K562 (cell line): Measurements from ENCODE around the gene SUOX. TPM values are rescaled to one million over a fixed set of nuclear protein-coding genes. Genes with fewer than 3 reads are reported as not detected.

Experiments
- ARNT ChIP-seq, 2 experiments: fragments of 450-650 bp; IDR thresholded peaks; 2 replicates each; pipeline ENCODE4 v1.6.1; 2016; ENCODE audit warnings: mild to moderate bottlenecking in 1 of 2
- CHD4 ChIP-seq: fragments of 200-600 bp; sonication (generic); IDR thresholded peaks from 3 replicates; pipeline ENCODE4 v1.6.1; 2012; ENCODE audit warnings: low read depth, mild to moderate bottlenecking, mixed read lengths, low read length, inconsistent platforms; ENCODE audit not compliant: insufficient read depth, insufficient replicate concordance, poor library complexity, severe bottlenecking
- ETV1 ChIP-seq: fragments of 450-650 bp; conservative IDR thresholded peaks from 2 replicates; pipeline ENCODE4 v1.6.1; 2016; ENCODE audit warnings: missing genetic modification characterization, control low read depth, low read depth, missing compliant biosample characterization
- GABPB2 ChIP-seq: fragments of 250-450 bp; sonication (Bioruptor Pico); conservative IDR thresholded peaks from 2 replicates; pipeline ENCODE4 v1.5.1; 2021; ENCODE audit warnings: mild to moderate bottlenecking
- HEY1 ChIP-seq: fragments of 250-450 bp; sonication (Bioruptor Pico); IDR thresholded peaks from 2 replicates; pipeline ENCODE4 v1.5.0; 2020; ENCODE audit warnings: mild to moderate bottlenecking, moderate library complexity, borderline replicate concordance
- HMGXB4 ChIP-seq: sonication (generic); formaldehyde crosslinking; IDR thresholded peaks from 2 replicates; pipeline ENCODE4 v1.8.1; 2023; ENCODE audit warnings: mild to moderate bottlenecking, missing genetic modification reagents
- ILK ChIP-seq: fragments of 450-650 bp; IDR thresholded peaks from 2 replicates; pipeline ENCODE4 v1.6.1; 2016; ENCODE audit warnings: missing genetic modification characterization, low read depth, mild to moderate bottlenecking, missing compliant biosample characterization, moderate library complexity, borderline replicate concordance
- MIER1 ChIP-seq: fragments of 450-650 bp; IDR thresholded peaks from 2 replicates; pipeline ENCODE4 v1.6.1; 2016; ENCODE audit warnings: antibody characterized with exemption, mild to moderate bottlenecking, low read depth
- NONO ChIP-seq, 2 experiments: fragments of 200-400 bp in 1 of 2; fragments of 450-650 bp in 1 of 2; formaldehyde crosslinking in 1 of 2; IDR thresholded peaks; 2 replicates each; pipeline ENCODE4 v1.6.1; 2017; ENCODE audit warnings: low read depth in 2 of 2, mild to moderate bottlenecking in 2 of 2, moderate library complexity in 2 of 2, low read length in 1 of 2
- POLR2AphosphoS2 ChIP-seq: IDR thresholded peaks from 2 replicates; pipeline ENCODE4 v1.6.1; 2012; ENCODE audit warnings: low read length, improper control_type of control experiment
- RBM25 ChIP-seq: fragments of 200-400 bp; formaldehyde crosslinking; IDR thresholded peaks from 2 replicates; pipeline ENCODE4 v1.6.1; 2018; ENCODE audit warnings: low read length, low read depth, moderate library complexity; ENCODE audit not compliant: severe bottlenecking
- RFX5 ChIP-seq: IDR thresholded peaks from 2 replicates; pipeline ENCODE4 v1.6.1; 2011; ENCODE audit warnings: low read depth, mild to moderate bottlenecking, improper control_type of control experiment, low read length
- SMAD3 ChIP-seq: fragments of 450-650 bp; formaldehyde crosslinking; conservative IDR thresholded peaks from 2 replicates; pipeline ENCODE4 v1.4.0; 2020; ENCODE audit warnings: mild to moderate bottlenecking
- STAT5B ChIP-seq: fragments of 250-450 bp; sonication (Bioruptor Pico); IDR thresholded peaks from 2 replicates; pipeline ENCODE4 v1.8.0; 2021; ENCODE audit warnings: mild to moderate bottlenecking, inconsistent platforms
- TEAD1 ChIP-seq, 2 experiments: fragments of 450-650 bp in 1 of 2; sonication (generic) in 1 of 2; formaldehyde crosslinking; IDR thresholded peaks; 2 replicates each; pipeline versions ENCODE4 v1.4.0 to v1.8.0; 2020 to 2022; ENCODE audit warnings: mild to moderate bottlenecking in 2 of 2, missing genetic modification reagents in 1 of 2
- TOE1 ChIP-seq, 2 experiments: fragments of 450-650 bp in 1 of 2; sonication (generic) in 1 of 2; formaldehyde crosslinking in 1 of 2; IDR thresholded peaks; 2 replicates each; pipeline versions ENCODE4 v1.7.1 to v1.8.0; 2016 to 2022; ENCODE audit warnings: borderline replicate concordance in 2 of 2, mild to moderate bottlenecking in 2 of 2, antibody characterized with exemption in 1 of 2, inconsistent platforms in 1 of 2, low read depth in 1 of 2, missing genetic modification reagents in 1 of 2, moderate library complexity in 1 of 2
- U2AF2 ChIP-seq: fragments of 200-400 bp; formaldehyde crosslinking; optimal IDR thresholded peaks from 2 replicates; pipeline ENCODE3; 2017; ENCODE audit warnings: low read depth, mild to moderate bottlenecking, low read length
- ZC3H11A ChIP-seq: IDR thresholded peaks from 2 replicates; pipeline ENCODE4 v1.6.1; 2012; ENCODE audit warnings: low read depth, low read length, improper control_type of control experiment
- ZKSCAN8 ChIP-seq: fragments of 200-800 bp; sonication (Bioruptor generic); IDR thresholded peaks from 2 replicates; pipeline ENCODE4 v1.6.1; 2016; ENCODE audit warnings: missing genetic modification characterization, missing compliant biosample characterization
- ZNF436 ChIP-seq: fragments of 250-450, 450-650 bp; sonication (Bioruptor Pico); formaldehyde crosslinking; IDR thresholded peaks from 2 replicates; pipeline ENCODE4 v1.7.0; 2020; ENCODE audit warnings: mild to moderate bottlenecking
- ZNF507 ChIP-seq: conservative IDR thresholded peaks from 2 replicates; pipeline ENCODE4 v1.6.1; 2017; ENCODE audit warnings: missing genetic modification characterization, missing compliant biosample characterization
- ZNF785 ChIP-seq: fragments of 250-450 bp; sonication (Bioruptor Pico); IDR thresholded peaks from 2 replicates; pipeline ENCODE4 v1.4.0; 2020; ENCODE audit warnings: mild to moderate bottlenecking
- polyA plus RNA-seq, 8 experiments: library from polyadenylated mRNA; depleted of rRNA in 4 of 8; stranded (reverse) in 5 of 8; unstranded in 3 of 8; fragments of >200 nt; fragmentation: Nextera tagmentation in 2 of 8; fragmentation: Illumina TruSeq in 1 of 8; extraction: Ambion mirVana in 2 of 8; extraction: Trizol in 1 of 8; gene quantifications; 2 replicates each; pipeline versions ENCODE4 v1.2.1 to v1.2.3, GENCODE V29; 2011 to 2014; ENCODE audit warnings: inconsistent platforms in 1 of 8, missing spikeins in 1 of 8
- total RNA-seq, 7 experiments: library from RNA; depleted of rRNA in 6 of 7; stranded (reverse); fragments of >200 nt in 6 of 7; fragmentation: Illumina TruSeq in 2 of 7; extraction: Trizol in 2 of 7; gene quantifications; 2 replicates each; pipeline versions ENCODE4 v1.2.1 to v1.2.3, GENCODE V29; 2011 to 2021; ENCODE audit warnings: low replicate concordance in 1 of 7
- TF ChIP-seq, protein P1 (sequence below): fragments of 450-650 bp; formaldehyde crosslinking; conservative IDR thresholded peaks from 2 replicates; pipeline ENCODE4 v1.4.0; 2022; ENCODE audit warnings: mild to moderate bottlenecking, missing genetic modification characterization

The SUOX gene
- total and polyA plus RNA-seq, 9 of the 15 experiments (the other 6 are each of a cell fraction or from before 2014, with no cell fraction given) = 9.2 to 39.7 (median 25.4) TPM

DNA sequence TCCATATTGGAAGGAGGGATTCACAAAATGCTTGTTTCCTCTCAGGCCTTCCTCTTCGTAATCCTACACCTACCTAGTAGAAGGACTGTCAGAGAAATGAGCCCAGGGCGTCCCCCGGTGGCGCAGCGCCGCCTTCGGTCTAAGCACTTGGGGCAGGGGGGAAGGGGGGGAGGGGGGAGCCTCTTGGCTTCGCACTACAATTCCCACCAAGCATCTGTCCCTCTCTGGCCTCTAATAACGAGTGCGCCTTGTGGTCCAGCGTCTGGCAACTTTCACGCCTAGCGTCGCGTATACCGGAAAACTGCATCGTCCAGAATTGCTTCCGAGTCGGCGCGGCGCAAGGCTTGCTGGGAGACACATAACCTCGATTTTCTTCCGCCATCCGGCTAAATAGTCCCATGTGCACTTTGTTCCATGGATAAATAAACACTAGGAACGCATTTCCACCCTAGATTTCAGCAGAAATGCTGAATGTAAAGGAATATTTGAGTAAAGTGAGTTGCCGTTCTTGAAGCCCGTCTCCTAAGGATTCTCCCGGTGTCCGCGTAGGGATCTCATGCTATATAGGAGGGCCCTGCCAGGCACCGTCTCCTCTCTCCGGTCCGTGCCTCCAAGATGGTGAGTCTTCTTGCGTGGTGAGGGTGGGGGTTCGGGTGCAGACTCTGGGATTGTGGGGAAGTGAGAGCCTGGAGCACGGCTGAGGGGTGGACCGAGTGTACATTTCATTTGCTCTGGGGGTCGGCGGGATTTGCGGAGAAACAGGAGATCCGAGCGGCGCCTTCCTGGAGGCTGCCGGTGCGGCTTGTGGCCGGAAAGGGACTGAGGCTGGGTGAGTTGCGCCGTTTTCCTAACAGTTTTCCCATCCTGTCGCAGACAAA is 44.7 kb downstream of the SUOX start, which contains the start of gene RPS26 (continued):
- TF ChIP-seq, protein P1, sequence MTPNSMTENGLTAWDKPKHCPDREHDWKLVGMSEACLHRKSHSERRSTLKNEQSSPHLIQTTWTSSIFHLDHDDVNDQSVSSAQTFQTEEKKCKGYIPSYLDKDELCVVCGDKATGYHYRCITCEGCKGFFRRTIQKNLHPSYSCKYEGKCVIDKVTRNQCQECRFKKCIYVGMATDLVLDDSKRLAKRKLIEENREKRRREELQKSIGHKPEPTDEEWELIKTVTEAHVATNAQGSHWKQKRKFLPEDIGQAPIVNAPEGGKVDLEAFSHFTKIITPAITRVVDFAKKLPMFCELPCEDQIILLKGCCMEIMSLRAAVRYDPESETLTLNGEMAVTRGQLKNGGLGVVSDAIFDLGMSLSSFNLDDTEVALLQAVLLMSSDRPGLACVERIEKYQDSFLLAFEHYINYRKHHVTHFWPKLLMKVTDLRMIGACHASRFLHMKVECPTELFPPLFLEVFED (CRISPR knock-in tag) = peak; percentile 63; the same call in 1 of the 2 replicates
- TF ChIP-seq GABPB2 (CRISPR knock-in tag) = no peak
- TF ChIP-seq ARNT (IDR thresholded peaks at IDR 0.05) = peak; percentile 94 to 99
- TF ChIP-seq ZNF507 (tag) = no peak
- TF ChIP-seq CHD4 = no peak
- no peak for TF ChIP-seq STAT5B (CRISPR knock-in tag)
- TF ChIP-seq ZNF436 (CRISPR knock-in tag) = no peak
- TF ChIP-seq HMGXB4 = peak; percentile 78
- peak; percentile 79 for TF ChIP-seq TOE1 (IDR thresholded peaks at IDR 0.05; ENCODE audit: borderline replicate concordance)
- peak; percentile 19; the same call in 1 of the 2 replicates for TF ChIP-seq TOE1 (CRISPR knock-in tag; IDR thresholded peaks at IDR 0.05; ENCODE audit: borderline replicate concordance, low read depth)
- peak; percentile 80; the same call in 1 of the 2 replicates for TF ChIP-seq HEY1 (CRISPR knock-in tag)
- TF ChIP-seq TEAD1 (CRISPR knock-in tag; IDR thresholded peaks at IDR 0.05) = 0 out of 4 replicates have a peak, but pooled peaks of 1 of the 2 experiments have one; percentile 14
- TF ChIP-seq MIER1 = 0 out of 2 replicates have a peak, but pooled peaks have one; percentile 34
- peak; percentile 40; the same call in 1 of the 2 replicates for TF ChIP-seq SMAD3 (CRISPR knock-in tag)
- peak; percentile 100 for TF ChIP-seq ETV1 (tag)
- peak; percentile 73; the same call in 1 of the 2 replicates for TF ChIP-seq POLR2AphosphoS2
- TF ChIP-seq ZC3H11A = peak; percentile 18; the same call in 1 of the 2 replicates
- TF ChIP-seq ZKSCAN8 (CRISPR knock-in tag) = 0 out of 2 replicates have a peak, but pooled peaks have one; percentile 24
- no peak for TF ChIP-seq RFX5
- no peak for TF ChIP-seq ILK
- no peak for TF ChIP-seq RBM25
- 0 out of 4 replicates have a peak, but pooled peaks have one; percentile 40 to 45 for TF ChIP-seq NONO (IDR thresholded peaks at IDR 0.05; ENCODE audit: low read depth in 2 of 2, low read length in 1 of 2)
- no peak for TF ChIP-seq U2AF2
- no peak for TF ChIP-seq ZNF785
